SK-N-SH treated with all-trans-retinoic acid at 6 μM for 48 hours (cell line): Measurements from ENCODE around the gene ADAMTS2.

Experiments
- BACH2 ChIP-seq: fragments of 250-450 bp; sonication (Bioruptor Pico); IDR thresholded peaks from 2 replicates; pipeline ENCODE4 v1.9.0; 2021; ENCODE audit warnings: mild to moderate bottlenecking, borderline replicate concordance
- CREB5 ChIP-seq: fragments of 250-450 bp; sonication (Bioruptor Pico); IDR thresholded peaks from 2 replicates; pipeline ENCODE4 v1.5.1; 2020; ENCODE audit warnings: low read depth, mild to moderate bottlenecking, moderate library complexity
- CSDC2 ChIP-seq: fragments of 250-450 bp; sonication (Bioruptor Pico); IDR thresholded peaks from 2 replicates; pipeline ENCODE4 v1.5.0; 2020; ENCODE audit warnings: mild to moderate bottlenecking, moderate library complexity
- ISL1 ChIP-seq: fragments of 250-450 bp; sonication (Bioruptor Pico); IDR thresholded peaks from 2 replicates; pipeline ENCODE4 v2.1.2; 2022; ENCODE audit warnings: mild to moderate bottlenecking, moderate library complexity
- OSR1 ChIP-seq: fragments of 250-450 bp; sonication (Bioruptor Pico); IDR thresholded peaks from 2 replicates; pipeline ENCODE4 v1.8.0; 2022; ENCODE audit warnings: moderate library complexity, mild to moderate bottlenecking, inconsistent platforms
- PPARA ChIP-seq: fragments of 250-450 bp; sonication (Bioruptor Pico); IDR thresholded peaks from 2 replicates; pipeline ENCODE4 v1.5.0; 2020; ENCODE audit warnings: mild to moderate bottlenecking, borderline replicate concordance
- RARB ChIP-seq: fragments of 250-450 bp; sonication (Bioruptor Pico); IDR thresholded peaks from 2 replicates; pipeline ENCODE4 v1.8.0; 2021; ENCODE audit warnings: mild to moderate bottlenecking, moderate library complexity
- SNAI2 ChIP-seq: fragments of 250-450 bp; sonication (Bioruptor Pico); IDR thresholded peaks from 2 replicates; pipeline ENCODE4 v1.5.0; 2020; ENCODE audit warnings: mild to moderate bottlenecking, moderate library complexity
- ZC3H10 ChIP-seq: fragments of 250-450 bp; sonication (Bioruptor Pico); IDR thresholded peaks from 2 replicates; pipeline ENCODE4 v1.5.1; 2021; ENCODE audit warnings: mild to moderate bottlenecking, moderate library complexity
- ZFP3 ChIP-seq: fragments of 250-450 bp; sonication (Bioruptor Pico); IDR thresholded peaks from 2 replicates; pipeline ENCODE4 v1.5.0; 2020; ENCODE audit warnings: mild to moderate bottlenecking, moderate library complexity
- ZFP30 ChIP-seq: fragments of 450-650 bp; formaldehyde crosslinking; IDR thresholded peaks from 2 replicates; pipeline ENCODE4 v1.5.0; 2022; ENCODE audit warnings: mild to moderate bottlenecking, moderate library complexity
- ZNF565 ChIP-seq: fragments of 450-650 bp; formaldehyde crosslinking; conservative IDR thresholded peaks from 2 replicates; pipeline ENCODE4 v1.5.0; 2020; ENCODE audit warnings: low read depth, mild to moderate bottlenecking, moderate library complexity
- TF ChIP-seq, protein P1 (sequence below): fragments of 250-450 bp; sonication (Bioruptor Pico); IDR thresholded peaks from 2 replicates; pipeline ENCODE4 v1.8.0; 2020; ENCODE audit warnings: mild to moderate bottlenecking, moderate library complexity, borderline replicate concordance
- TF ChIP-seq, protein P2 (sequence below): fragments of 250-450 bp; sonication (Bioruptor Pico); IDR thresholded peaks from 2 replicates; pipeline ENCODE4 v1.8.0; 2021; ENCODE audit warnings: low read depth, mild to moderate bottlenecking, moderate library complexity, borderline replicate concordance

GRCh38 chr5:179176166-179176565, 169.1 kb downstream of the ADAMTS2 start:
- TF ChIP-seq ISL1 (CRISPR knock-in tag): no peak
- TF ChIP-seq ZNF565 (CRISPR knock-in tag): no peak
- no peak for TF ChIP-seq ZC3H10
- TF ChIP-seq CREB5 (CRISPR knock-in tag): no peak
- TF ChIP-seq ZFP30 (CRISPR knock-in tag): no peak
- TF ChIP-seq, protein P1, sequence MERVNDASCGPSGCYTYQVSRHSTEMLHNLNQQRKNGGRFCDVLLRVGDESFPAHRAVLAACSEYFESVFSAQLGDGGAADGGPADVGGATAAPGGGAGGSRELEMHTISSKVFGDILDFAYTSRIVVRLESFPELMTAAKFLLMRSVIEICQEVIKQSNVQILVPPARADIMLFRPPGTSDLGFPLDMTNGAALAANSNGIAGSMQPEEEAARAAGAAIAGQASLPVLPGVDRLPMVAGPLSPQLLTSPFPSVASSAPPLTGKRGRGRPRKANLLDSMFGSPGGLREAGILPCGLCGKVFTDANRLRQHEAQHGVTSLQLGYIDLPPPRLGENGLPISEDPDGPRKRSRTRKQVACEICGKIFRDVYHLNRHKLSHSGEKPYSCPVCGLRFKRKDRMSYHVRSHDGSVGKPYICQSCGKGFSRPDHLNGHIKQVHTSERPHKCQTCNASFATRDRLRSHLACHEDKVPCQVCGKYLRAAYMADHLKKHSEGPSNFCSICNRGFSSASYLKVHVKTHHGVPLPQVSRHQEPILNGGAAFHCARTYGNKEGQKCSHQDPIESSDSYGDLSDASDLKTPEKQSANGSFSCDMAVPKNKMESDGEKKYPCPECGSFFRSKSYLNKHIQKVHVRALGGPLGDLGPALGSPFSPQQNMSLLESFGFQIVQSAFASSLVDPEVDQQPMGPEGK (CRISPR knock-in tag): no peak
- TF ChIP-seq BACH2 (CRISPR knock-in tag): no peak
- TF ChIP-seq OSR1 (CRISPR knock-in tag): no peak
- no peak for TF ChIP-seq CSDC2 (CRISPR knock-in tag)
- no peak for TF ChIP-seq RARB (CRISPR knock-in tag)
- no peak for TF ChIP-seq ZFP3 (CRISPR knock-in tag)
- TF ChIP-seq, protein P2, sequence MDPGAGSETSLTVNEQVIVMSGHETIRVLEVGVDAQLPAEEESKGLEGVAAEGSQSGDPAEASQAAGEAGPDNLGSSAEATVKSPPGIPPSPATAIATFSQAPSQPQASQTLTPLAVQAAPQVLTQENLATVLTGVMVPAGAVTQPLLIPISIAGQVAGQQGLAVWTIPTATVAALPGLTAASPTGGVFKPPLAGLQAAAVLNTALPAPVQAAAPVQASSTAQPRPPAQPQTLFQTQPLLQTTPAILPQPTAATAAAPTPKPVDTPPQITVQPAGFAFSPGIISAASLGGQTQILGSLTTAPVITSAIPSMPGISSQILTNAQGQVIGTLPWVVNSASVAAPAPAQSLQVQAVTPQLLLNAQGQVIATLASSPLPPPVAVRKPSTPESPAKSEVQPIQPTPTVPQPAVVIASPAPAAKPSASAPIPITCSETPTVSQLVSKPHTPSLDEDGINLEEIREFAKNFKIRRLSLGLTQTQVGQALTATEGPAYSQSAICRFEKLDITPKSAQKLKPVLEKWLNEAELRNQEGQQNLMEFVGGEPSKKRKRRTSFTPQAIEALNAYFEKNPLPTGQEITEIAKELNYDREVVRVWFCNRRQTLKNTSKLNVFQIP (CRISPR knock-in tag): no peak
- no peak for TF ChIP-seq SNAI2 (CRISPR knock-in tag)
- no peak for TF ChIP-seq PPARA (CRISPR knock-in tag)
